MCF 10A (cell line): ENCODE results near the gene PTBP3. TPM values are rescaled to one million over a fixed set of nuclear protein-coding genes. Genes with fewer than 3 reads are reported as not detected.
"Not testable (repeated sequence)": the region's sequence is repeated elsewhere in the genome, so short reads cannot be mapped to it uniquely, and the experiment has no call there.

Experiments used
- BruUV-seq: library from RNA; stranded (reverse); fragments of 400-500 nt; replicated peaks from 2 replicates; lab custom pipeline; 2021; lab: Mats Ljungman, UMichigan
- CTCF ChIA-PET: fragments of 300-600 bp; sonication (Branson Sonifier 250); formaldehyde crosslinking; extraction: SDS; loops from one replicate; lab custom pipeline; 2021; ENCODE audit warnings: antibody characterized with exemption, inconsistent platforms; lab: Yijun Ruan, JAX
- POLR2A ChIA-PET: fragments of 300-600, 350-650 bp; sonication (Branson Sonifier 250); formaldehyde crosslinking; extraction: SDS; loops from one replicate; lab custom pipeline; 2020; ENCODE audit warnings: antibody characterized with exemption, inconsistent platforms; lab: Yijun Ruan, JAX
- DNase-seq: peaks from one replicate; pipeline ENCODE4 v3.0.0-alpha.2; 2018; ENCODE audit not compliant: unreplicated experiment
- H3K27ac Mint-ChIP-seq: one replicate; pipeline ENCODE4 v1.8.0; 2022; ENCODE audit warnings: mild to moderate bottlenecking, low read depth, mixed read lengths; ENCODE audit not compliant: unreplicated experiment
- H3K27me3 Mint-ChIP-seq: one replicate; pipeline ENCODE4 v1.8.0; 2022; ENCODE audit warnings: mixed read lengths; ENCODE audit not compliant: insufficient read depth, unreplicated experiment
- H3K36me3 Mint-ChIP-seq: one replicate; pipeline ENCODE4 v1.8.0; 2022; ENCODE audit warnings: mild to moderate bottlenecking, moderate library complexity, mixed read lengths; ENCODE audit not compliant: insufficient read depth, unreplicated experiment
- H3K4me1 Mint-ChIP-seq: one replicate; pipeline ENCODE4 v1.8.0; 2022; ENCODE audit warnings: mixed read lengths; ENCODE audit not compliant: insufficient read depth, unreplicated experiment
- H3K4me3 Mint-ChIP-seq: one replicate; pipeline ENCODE4 v1.8.0; 2022; ENCODE audit warnings: mild to moderate bottlenecking, moderate library complexity, mixed read lengths; ENCODE audit not compliant: unreplicated experiment
- H3K9me3 Mint-ChIP-seq: one replicate; pipeline ENCODE4 v1.8.0; 2022; ENCODE audit warnings: mixed read lengths; ENCODE audit not compliant: unreplicated experiment
- intact Hi-C: fragments of 100-400 bp; cut with micrococcal nuclease; formaldehyde crosslinking; loops from 2 replicates; pipeline ENCODE4 v1.14.1; 2022
- total RNA-seq: library from RNA; stranded (reverse); gene quantifications from 2 replicates; pipeline ENCODE4 v1.2.3, GENCODE V29; 2022
- TF ChIP-seq, protein P1 (sequence below): fragments of 200-600 bp; IDR thresholded peaks from one replicate; pipeline ENCODE4 v1.8.0; 2022; ENCODE audit warnings: antibody characterized with exemption, mild to moderate bottlenecking; ENCODE audit not compliant: unreplicated experiment

PTBP3 gene
- total RNA-seq, 1 experiment from 2014 or later = 79.2 TPM

- H3K36me3 Mint-ChIP-seq = peaks cover 45% of the 10 kb centered on the region
- TF ChIP-seq, protein P1, sequence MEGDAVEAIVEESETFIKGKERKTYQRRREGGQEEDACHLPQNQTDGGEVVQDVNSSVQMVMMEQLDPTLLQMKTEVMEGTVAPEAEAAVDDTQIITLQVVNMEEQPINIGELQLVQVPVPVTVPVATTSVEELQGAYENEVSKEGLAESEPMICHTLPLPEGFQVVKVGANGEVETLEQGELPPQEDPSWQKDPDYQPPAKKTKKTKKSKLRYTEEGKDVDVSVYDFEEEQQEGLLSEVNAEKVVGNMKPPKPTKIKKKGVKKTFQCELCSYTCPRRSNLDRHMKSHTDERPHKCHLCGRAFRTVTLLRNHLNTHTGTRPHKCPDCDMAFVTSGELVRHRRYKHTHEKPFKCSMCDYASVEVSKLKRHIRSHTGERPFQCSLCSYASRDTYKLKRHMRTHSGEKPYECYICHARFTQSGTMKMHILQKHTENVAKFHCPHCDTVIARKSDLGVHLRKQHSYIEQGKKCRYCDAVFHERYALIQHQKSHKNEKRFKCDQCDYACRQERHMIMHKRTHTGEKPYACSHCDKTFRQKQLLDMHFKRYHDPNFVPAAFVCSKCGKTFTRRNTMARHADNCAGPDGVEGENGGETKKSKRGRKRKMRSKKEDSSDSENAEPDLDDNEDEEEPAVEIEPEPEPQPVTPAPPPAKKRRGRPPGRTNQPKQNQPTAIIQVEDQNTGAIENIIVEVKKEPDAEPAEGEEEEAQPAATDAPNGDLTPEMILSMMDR = no peak
- no peak overlapping the region for H3K4me3 Mint-ChIP-seq
- ChIA-PET CTCF (interaction anchor here (0.6 kb wide), 1 partner anchor 127 kb away, joined by 3 read pairs; no protein-coding TSS in a partner anchor), POLR2A (interaction anchor here (0.9 to 1.7 kb wide), 5 partner anchors 10 to 63 kb away, joined by 3 to 7 read pairs (median 5); no protein-coding TSS in a partner anchor)
- H3K4me1 Mint-ChIP-seq = peaks cover 15% of the 10 kb centered on the region
- no peaks in the 10 kb centered on the region for H3K9me3 Mint-ChIP-seq
- no peak for DNase-seq
- intact Hi-C loops = no loop called here
- peak overlapping the region; percentile 62 for H3K27ac Mint-ChIP-seq
- BruUV-seq = no TSS peak
- H3K27me3 Mint-ChIP-seq = no peaks in the 10 kb centered on the region
Measured at GRCh38 chr9:112288029-112288428, 45.4 kb downstream of the PTBP3 start.

- intact Hi-C loops = no loop called here
Measured at GRCh38 chr9:112286926-112287325, 46.5 kb downstream of the PTBP3 start.

DNA sequence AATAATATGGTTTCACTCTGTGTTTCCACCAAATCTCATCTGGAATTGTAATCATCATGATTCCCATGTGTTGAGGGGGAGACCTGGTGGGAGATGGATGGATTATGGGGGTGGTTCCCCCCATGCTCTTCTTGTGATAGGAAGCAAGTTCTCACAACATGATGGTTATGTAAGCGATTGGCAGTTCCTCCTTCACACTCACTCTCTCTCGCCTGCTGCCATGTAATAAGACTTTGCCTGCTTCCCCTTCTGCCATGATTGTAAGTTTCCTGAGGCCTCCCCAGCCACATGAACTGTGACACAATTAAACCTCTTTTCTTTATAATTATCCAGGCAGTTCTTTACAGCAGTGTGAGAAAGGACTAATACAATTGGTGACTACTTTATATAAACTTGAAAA is 48.4 kb downstream of the PTBP3 start:
- no TSS peak for BruUV-seq
- no peak overlapping the region for H3K4me3 Mint-ChIP-seq
- intact Hi-C loops = no loop called here
- H3K36me3 Mint-ChIP-seq = peaks cover 45% of the 10 kb centered on the region
- H3K27ac Mint-ChIP-seq = no peak overlapping the region
- DNase-seq = no peak
- no peaks in the 10 kb centered on the region for H3K9me3 Mint-ChIP-seq
- POLR2A ChIA-PET = interaction anchor here (1.2 to 1.3 kb wide), 2 partner anchors 8 to 48 kb away, joined by 4 read pairs; partner anchors contain the start of gene PTBP3
- CTCF ChIA-PET = no interaction called here
- H3K4me1 Mint-ChIP-seq = peaks cover 15% of the 10 kb centered on the region
- no peaks in the 10 kb centered on the region for H3K27me3 Mint-ChIP-seq
- TF ChIP-seq, protein P1 = no peak

More at GRCh38 chr9:112286926-112287325, 46.5 kb downstream of the PTBP3 start:
- CTCF ChIA-PET = interaction anchor here (0.6 kb wide), 2 partner anchors 377 to 534 kb away, joined by 3 read pairs; no protein-coding TSS in a partner anchor
- no peaks in the 10 kb centered on the region for H3K9me3 Mint-ChIP-seq
- no peak for DNase-seq
- peaks cover 15% of the 10 kb centered on the region for H3K4me1 Mint-ChIP-seq
- TF ChIP-seq, protein P1 = no peak
- H3K4me3 Mint-ChIP-seq = no peak overlapping the region
- no TSS peak for BruUV-seq
- no peaks in the 10 kb centered on the region for H3K27me3 Mint-ChIP-seq
- H3K27ac Mint-ChIP-seq = no peak overlapping the region
- peaks cover 45% of the 10 kb centered on the region for H3K36me3 Mint-ChIP-seq
- POLR2A ChIA-PET = interaction anchor here (0.8 kb wide), 1 partner anchor 9 kb away, joined by 3 read pairs; no protein-coding TSS in a partner anchor

DNA sequence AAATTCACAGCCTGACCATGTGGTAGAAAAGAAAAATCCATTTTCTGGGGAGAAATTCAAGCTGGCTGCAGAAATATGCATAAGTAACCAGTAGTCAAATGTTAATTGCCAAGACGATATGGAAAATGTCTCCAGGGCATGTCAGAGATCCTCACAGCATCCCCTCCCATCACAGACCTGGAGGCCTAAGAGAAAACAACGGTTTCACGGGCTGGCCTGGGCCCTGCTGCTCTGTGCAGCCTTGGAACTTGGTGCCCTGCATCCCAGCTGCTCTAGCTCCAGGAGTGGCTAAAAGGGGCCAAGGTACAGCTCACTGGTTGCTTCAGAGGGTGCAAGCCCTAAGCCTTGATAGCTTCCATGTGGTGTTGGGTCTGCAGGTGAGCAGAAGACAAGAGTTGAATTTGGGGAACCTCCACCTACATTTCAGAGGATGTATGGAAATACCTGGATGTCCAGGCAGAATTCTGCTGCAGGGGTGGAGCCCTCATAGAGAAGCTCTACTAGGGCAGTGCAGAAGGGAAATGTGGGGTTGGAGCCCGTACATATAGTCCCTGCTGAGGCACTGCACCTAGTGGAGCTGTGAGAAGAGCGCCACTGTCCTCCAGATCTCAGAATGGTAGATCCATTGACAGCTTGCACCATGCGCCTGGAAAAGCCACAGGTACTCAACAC is 49.7 kb downstream of the PTBP3 start:
- BruUV-seq = no TSS peak
- Mint-ChIP-seq H3K36me3 (peaks cover 43% of the 10 kb centered on the region), H3K4me3 (no peak overlapping the region), H3K27me3 (no peaks in the 10 kb centered on the region), H3K4me1 (peaks cover 10% of the 10 kb centered on the region), H3K27ac (no peak overlapping the region), H3K9me3 (no peaks in the 10 kb centered on the region)
- DNase-seq = no peak
- intact Hi-C loops = no loop called here
- ChIA-PET POLR2A (no interaction called here), CTCF (interaction anchor here (1.0 kb wide), 1 partner anchor 85 kb away, joined by 3 read pairs; no protein-coding TSS in a partner anchor)
- TF ChIP-seq, protein P1 = no peak

DNA sequence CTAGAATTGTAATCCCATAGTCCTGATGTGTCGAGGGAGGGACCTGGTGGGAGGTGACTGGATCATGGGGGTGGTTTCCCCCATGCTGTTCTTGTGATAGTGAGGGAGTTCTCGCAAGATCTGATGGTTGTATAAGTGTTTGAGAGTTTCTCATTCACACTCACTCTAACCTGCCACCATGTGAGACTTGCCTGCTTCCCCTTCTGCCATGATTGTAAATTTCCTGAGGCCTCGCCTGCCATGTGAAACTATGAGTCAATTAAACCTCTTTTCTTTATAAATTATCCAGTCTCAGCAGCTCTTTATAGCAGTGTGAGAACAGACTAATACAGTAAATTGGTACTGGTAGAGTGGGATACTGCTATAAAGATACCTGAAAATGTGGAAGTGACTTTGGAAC is 50.6 kb downstream of the PTBP3 start:
- H3K4me3 Mint-ChIP-seq, intact Hi-C loops: not testable (repeated sequence)
- CTCF ChIA-PET = interaction anchor here (0.7 to 0.8 kb wide), 2 partner anchors 10 to 12 kb away, joined by 3 read pairs; no protein-coding TSS in a partner anchor

More for the DNA sequence above, 50.6 kb downstream of the PTBP3 start:
- POLR2A ChIA-PET, H3K9me3 Mint-ChIP-seq, H3K4me1 Mint-ChIP-seq, H3K27me3 Mint-ChIP-seq, H3K27ac Mint-ChIP-seq, DNase-seq, BruUV-seq: not testable (repeated sequence)
- peaks cover 34% of the 10 kb centered on the region for H3K36me3 Mint-ChIP-seq
